SK-N-SH (cell line): Measurements from ENCODE around the gene TSSK3. TPM values are rescaled to one million over a fixed set of nuclear protein-coding genes. Genes with fewer than 3 reads are reported as not detected.
A peak's percentile ranks its signal among the peaks of the same experiment; 100 is the strongest.

Source experiments
- CTCF ChIA-PET: fragments of 300-600, 350-600 bp; formaldehyde crosslinking; extraction: SDS; loops from one replicate; lab custom pipeline; 2021; lab: Yijun Ruan, JAX
- POLR2A ChIA-PET: fragments of 350-600 bp; sonication (Branson Sonifier 250); formaldehyde crosslinking; extraction: SDS; loops from one replicate; lab custom pipeline; 2020; ENCODE audit warnings: antibody characterized with exemption, inconsistent platforms; lab: Yijun Ruan, JAX
- DNase-seq: peaks from one replicate; pipeline ENCODE4 v3.0.0; 2012
- H2AFZ ChIP-seq: fragments of 200-600 bp; sonication (generic); 2 replicates; pipeline ENCODE4 v1.8.1; 2016; ENCODE audit warnings: antibody characterized with exemption, mild to moderate bottlenecking, low read depth
- H3F3A ChIP-seq: fragments of 200-600 bp; sonication (generic); replicated peaks from 2 replicates; pipeline ENCODE3; 2016; ENCODE audit warnings: antibody characterized with exemption, mild to moderate bottlenecking; ENCODE audit not compliant: insufficient read depth
- H3K27ac ChIP-seq, 2 experiments: fragments of 200-500 bp in 1 of 2; fragments of 200-600 bp in 1 of 2; sonication (Bioruptor generic) in 1 of 2; sonication (generic), shearing (Covaris generic) in 1 of 2; 2 replicates each; pipeline versions ENCODE4 v1.5.1 to v1.6.1; 2014 to 2016; ENCODE audit warnings: low read depth in 2 of 2, inconsistent platforms in 1 of 2, low read length in 1 of 2, mild to moderate bottlenecking in 1 of 2, mixed read lengths in 1 of 2
- H3K27me3 ChIP-seq: fragments of 200-600 bp; sonication (generic), shearing (Covaris generic); 2 replicates; pipeline ENCODE4 v1.6.1; 2016; ENCODE audit warnings: mixed run types; ENCODE audit not compliant: insufficient read depth
- H3K36me3 ChIP-seq, 2 experiments: fragments of 200-500 bp in 1 of 2; fragments of 200-600 bp in 1 of 2; sonication (Bioruptor generic) in 1 of 2; sonication (generic) in 1 of 2; replicated peaks in 1 of 2; 2 replicates each; pipeline versions ENCODE3 to v1.5.1; 2014 to 2016; ENCODE audit warnings: low read length in 1 of 2, mild to moderate bottlenecking in 1 of 2; ENCODE audit not compliant: insufficient read depth in 2 of 2, control insufficient read depth in 1 of 2
- H3K4me1 ChIP-seq, 2 experiments: fragments of 200-500 bp in 1 of 2; fragments of 200-600 bp in 1 of 2; sonication (Bioruptor generic) in 1 of 2; sonication (generic), shearing (Covaris generic) in 1 of 2; 2 replicates each; pipeline versions ENCODE4 v1.5.1 to v1.6.1; 2014 to 2016; ENCODE audit warnings: low read depth in 1 of 2, low read length in 1 of 2, mixed run types in 1 of 2; ENCODE audit not compliant: insufficient read depth in 2 of 2, control insufficient read depth in 1 of 2
- H3K4me2 ChIP-seq: fragments of 200-600 bp; sonication (generic), shearing (Covaris generic); 2 replicates; pipeline ENCODE4 v1.6.1; 2017; ENCODE audit warnings: mixed run types
- H3K4me3 ChIP-seq, 2 experiments: fragments of 200-500 bp in 1 of 2; fragments of 200-600 bp in 1 of 2; sonication (Bioruptor generic) in 1 of 2; sonication (generic), shearing (Covaris generic) in 1 of 2; 2 replicates each; pipeline versions ENCODE4 v1.5.1 to v1.8.1; 2014 to 2016; ENCODE audit warnings: low read depth in 2 of 2, inconsistent platforms in 1 of 2, low read length in 1 of 2, mild to moderate bottlenecking in 1 of 2, mixed read lengths in 1 of 2, moderate library complexity in 1 of 2
- H3K79me2 ChIP-seq: fragments of 200-600 bp; sonication (generic); 2 replicates; pipeline ENCODE4 v1.8.1; 2017; ENCODE audit warnings: mild to moderate bottlenecking; ENCODE audit not compliant: insufficient read depth
- H3K9ac ChIP-seq: fragments of 200-600 bp; sonication (generic); 2 replicates; pipeline ENCODE4 v1.6.1; 2017; ENCODE audit warnings: mixed run types
- H3K9me2 ChIP-seq: fragments of 200-600 bp; sonication (generic); 2 replicates; pipeline ENCODE4 v1.6.1; 2017; ENCODE audit warnings: mixed run types
- H3K9me3 ChIP-seq: fragments of 200-600 bp; sonication (generic); 2 replicates; pipeline ENCODE4 v1.6.1; 2017; ENCODE audit warnings: mixed run types, mild to moderate bottlenecking, moderate library complexity
- H4K20me1 ChIP-seq: fragments of 200-600 bp; sonication (generic); 2 replicates; pipeline ENCODE4 v1.6.1; 2017; ENCODE audit warnings: mild to moderate bottlenecking, mixed run types; ENCODE audit not compliant: insufficient read depth
- CHD2 ChIP-seq: fragments of 150-350 bp; IDR thresholded peaks from 2 replicates; pipeline ENCODE4 v1.6.1; 2018; ENCODE audit warnings: low read length; ENCODE audit not compliant: partially characterized antibody
- ELF1 ChIP-seq: IDR thresholded peaks from 2 replicates; pipeline ENCODE4 v1.4.0; 2012
- EP300 ChIP-seq, 2 experiments: IDR thresholded peaks; 2 replicates each; pipeline versions ENCODE4 v1.4.0 to v1.6.1; 2012; ENCODE audit warnings: borderline replicate concordance in 1 of 2, low read depth in 1 of 2, low read length in 1 of 2
- FOSL2 ChIP-seq: IDR thresholded peaks from 2 replicates; pipeline ENCODE4 v1.4.0; 2012; ENCODE audit warnings: low read depth, mild to moderate bottlenecking, moderate library complexity, borderline replicate concordance
- FOXJ3 ChIP-seq: sonication (generic); formaldehyde crosslinking; IDR thresholded peaks from 2 replicates; pipeline ENCODE4 v1.5.1; 2020; ENCODE audit warnings: mild to moderate bottlenecking, missing genetic modification reagents
- FOXM1 ChIP-seq: IDR thresholded peaks from 2 replicates; pipeline ENCODE4 v1.4.0; 2012; ENCODE audit warnings: low read depth, mild to moderate bottlenecking
- GABPA ChIP-seq: IDR thresholded peaks from 2 replicates; pipeline ENCODE4 v1.4.0; 2012; ENCODE audit warnings: low read depth, mild to moderate bottlenecking
- GATA2 ChIP-seq: sonication (generic); formaldehyde crosslinking; IDR thresholded peaks from 2 replicates; pipeline ENCODE4 v1.5.0; 2020; ENCODE audit warnings: mild to moderate bottlenecking, missing genetic modification reagents
- IRF3 ChIP-seq: fragments of 150-350 bp; IDR thresholded peaks from 2 replicates; pipeline ENCODE4 v1.6.1; 2016; ENCODE audit warnings: mild to moderate bottlenecking, low read depth, low read length
- MXI1 ChIP-seq: IDR thresholded peaks from 2 replicates; pipeline ENCODE4 v1.6.1; 2012; ENCODE audit warnings: mild to moderate bottlenecking, low read depth, low read length, improper control_type of control experiment
- NFIC ChIP-seq: IDR thresholded peaks from 2 replicates; pipeline ENCODE4 v1.4.0; 2012; ENCODE audit warnings: borderline replicate concordance
- POLR2AphosphoS5 ChIP-seq: IDR thresholded peaks from 2 replicates; pipeline ENCODE4 v1.6.1; 2012; ENCODE audit warnings: low read depth, low read length
- RAD21 ChIP-seq: IDR thresholded peaks from 2 replicates; pipeline ENCODE4 v1.6.1; 2012; ENCODE audit warnings: mild to moderate bottlenecking, low read length
- RCOR1 ChIP-seq: fragments of 150-350 bp; IDR thresholded peaks from 2 replicates; pipeline ENCODE4 v1.6.1; 2017; ENCODE audit warnings: antibody characterized with exemption, low read length
- RFX5 ChIP-seq: IDR thresholded peaks from 2 replicates; pipeline ENCODE4 v1.6.1; 2012; ENCODE audit warnings: mild to moderate bottlenecking, improper control_type of control experiment, low read length
- RXRA ChIP-seq: IDR thresholded peaks from 2 replicates; pipeline ENCODE4 v1.4.0; 2012; ENCODE audit warnings: low read depth, mild to moderate bottlenecking, borderline replicate concordance
- TAF1 ChIP-seq: IDR thresholded peaks from 2 replicates; pipeline ENCODE4 v1.6.1; 2012; ENCODE audit warnings: low read depth, mild to moderate bottlenecking, low read length, moderate library complexity, borderline replicate concordance
- TCF12 ChIP-seq: IDR thresholded peaks from 2 replicates; pipeline ENCODE4 v1.4.0; 2012
- TEAD4 ChIP-seq: IDR thresholded peaks from 2 replicates; pipeline ENCODE4 v1.4.0; 2012; ENCODE audit warnings: mild to moderate bottlenecking, borderline replicate concordance; ENCODE audit not compliant: insufficient read depth
- USF2 ChIP-seq: fragments of 150-350 bp; IDR thresholded peaks from 2 replicates; pipeline ENCODE4 v1.6.1; 2017; ENCODE audit warnings: antibody characterized with exemption, low read length, low read depth, borderline replicate concordance
- YY1 ChIP-seq: IDR thresholded peaks from 2 replicates; pipeline ENCODE4 v1.4.0; 2012; ENCODE audit warnings: low read depth, mild to moderate bottlenecking
- WGBS: methylation state at CpG from one replicate; pipeline ENCODE4 v1.1.6; 2017; ENCODE audit warnings: low lambda C conversion rate; 5-methylcytosine and 5-hydroxymethylcytosine counted together
- polyA plus RNA-seq, 3 experiments: library from polyadenylated mRNA; depleted of rRNA; stranded (reverse); fragments of >200 nt; gene quantifications; 2 replicates each; pipeline ENCODE4 v1.2.3, GENCODE V29; 2012

Gene TSSK3
- polyA plus RNA-seq, 1 of the 3 experiments (the other 2 are of a cell fraction): 0.28 TPM

DNA sequence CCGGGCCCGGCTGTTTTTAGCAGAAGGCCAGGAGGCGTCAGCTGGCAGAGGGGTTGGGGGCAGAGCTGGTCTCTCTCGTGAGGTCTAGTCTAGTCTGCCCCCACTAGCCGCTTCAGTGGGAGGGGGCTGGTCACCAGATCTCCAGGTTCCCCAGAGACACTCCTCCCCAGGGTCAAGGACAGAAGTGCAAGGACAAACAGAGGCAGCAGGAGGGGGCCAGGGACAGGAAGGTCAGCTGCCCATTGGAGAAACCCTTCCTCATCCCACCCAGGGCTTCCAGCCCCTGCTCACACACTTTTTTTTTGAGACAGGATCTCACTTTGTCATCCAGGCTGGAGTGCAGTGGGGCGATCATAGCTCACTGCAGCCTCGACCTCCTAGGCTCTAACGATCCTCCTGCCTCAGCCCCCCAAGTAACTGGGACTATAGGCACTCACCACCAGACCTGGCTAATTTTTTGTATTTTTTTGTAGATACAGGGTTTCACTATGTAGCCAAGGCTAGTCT lies 10.0 kb upstream of the TSSK3 start:
- no peaks in the 10 kb centered on the region for H3K9me3 ChIP-seq
- H3K79me2 ChIP-seq: peaks cover 8% of the 10 kb centered on the region; the same call in 1 of the 2 replicates
- DNase-seq: no peak
- ChIA-PET POLR2A (interaction anchor here (0.6 to 3.5 kb wide), 5 partner anchors 15 to 115 kb away, joined by 3 to 24 read pairs (median 5); partner anchors contain the start of gene MARCKSL1), CTCF (interaction anchor here (0.8 to 3.4 kb wide), 6 partner anchors 16 to 136 kb away, joined by 4 to 24 read pairs (median 4); partner anchors contain the start of gene MARCKSL1)
- peaks cover 3% of the 10 kb centered on the region for H3F3A ChIP-seq
- H3K4me2 ChIP-seq: peak overlapping the region; percentile 96
- no peaks in the 10 kb centered on the region for H4K20me1 ChIP-seq
- peak overlapping the region; percentile 87 for H3K9ac ChIP-seq
- WGBS: 92% methylated on average over 3 of the region's 8 CpGs
- H3K4me1 ChIP-seq: peaks cover 4 to 9% of the 10 kb centered on the region in 2 experiments; a peak in 2 of 4 replicates
- no peaks in the 10 kb centered on the region for H3K9me2 ChIP-seq
- no peaks in the 10 kb centered on the region for H3K36me3 ChIP-seq
- H3K4me3 ChIP-seq: peak overlapping the region; percentile 62 to 84
- TF ChIP-seq MXI1: no peak
- no peak for TF ChIP-seq FOSL2
- TF ChIP-seq TCF12: no peak
- TF ChIP-seq RFX5: no peak
- TF ChIP-seq RXRA: no peak
- no peak for TF ChIP-seq USF2
- no peak for TF ChIP-seq CHD2
- no peak for TF ChIP-seq POLR2AphosphoS5
- no peak for TF ChIP-seq GATA2
- no peak for TF ChIP-seq GABPA
- no peak for TF ChIP-seq RAD21
- H2AFZ ChIP-seq: peak overlapping the region; percentile 89; the same call in 1 of the 2 replicates
- peak overlapping the region; percentile 78 to 79 for H3K27ac ChIP-seq
- no peaks in the 10 kb centered on the region for H3K27me3 ChIP-seq

- Histone ChIP-seq H3K27ac (no peak overlapping the region), H3K9ac (0 out of 2 replicates have a peak overlapping the region, but pooled peaks have one; percentile 87), H2AFZ (no peak overlapping the region), H3K36me3 (no peaks in the 10 kb centered on the region), H3K9me3 (no peaks in the 10 kb centered on the region), H3F3A (peaks cover 3% of the 10 kb centered on the region), H3K4me3 (no peak overlapping the region; a peak in 1 of 4 replicates), H3K9me2 (no peaks in the 10 kb centered on the region), H3K4me1 (peaks cover 4 to 9% of the 10 kb centered on the region in 2 experiments; a peak in 2 of 4 replicates), H3K79me2 (peaks cover 8% of the 10 kb centered on the region; the same call in 1 of the 2 replicates), H3K27me3 (no peaks in the 10 kb centered on the region), H4K20me1 (no peaks in the 10 kb centered on the region), H3K4me2 (peak overlapping the region; percentile 96)
- 95% methylated on average over 2 of the region's 2 CpGs for WGBS
- CTCF ChIA-PET: interaction anchor here (1.4 to 3.4 kb wide), 6 partner anchors 16 to 138 kb away, joined by 3 to 24 read pairs (median 4); partner anchors contain the start of gene MARCKSL1
- POLR2A ChIA-PET: interaction anchor here (0.6 to 3.5 kb wide), 3 partner anchors 17 to 116 kb away, joined by 3 to 24 read pairs (median 6); partner anchors contain the start of gene MARCKSL1
- no peak for DNase-seq
- TF ChIP-seq TAF1 (no peak), TCF12 (no peak), GABPA (no peak), RCOR1 (no peak), YY1 (no peak), ELF1 (no peak), EP300 (IDR thresholded peaks at IDR 0.05; ENCODE audit: borderline replicate concordance in 1 of 2, low read depth in 1 of 2, low read length in 1 of 2) (no peak), POLR2AphosphoS5 (no peak), FOXM1 (no peak), NFIC (no peak), IRF3 (no peak), RAD21 (no peak), TEAD4 (no peak), CHD2 (no peak), USF2 (no peak), RFX5 (no peak), RXRA (no peak), FOXJ3 (CRISPR knock-in tag) (no peak)
These were observed 9.4 kb upstream of the TSSK3 start for GRCh38 chr1:32352831-32353383.
